Right atrium auricular region (tissue), 2 donors: Measurements from ENCODE around the gene CCDC71L. TPM values are rescaled to one million over a fixed set of nuclear protein-coding genes. Genes with fewer than 3 reads are reported as not detected.

Source experiments
- DNase-seq: peaks from one replicate; pipeline ENCODE4 v3.0.0-alpha.2; 2019; ENCODE audit warnings: low spot score
- H3K27ac ChIP-seq, 2 donors: fragments of 200-600 bp; sonication (generic); 1 replicate in 1 of 2; 2 replicates in 1 of 2; pipeline ENCODE4 v1.5.1; 2016 to 2019
- H3K27me3 ChIP-seq, 2 donors: fragments of 200-600 bp; sonication (generic); one replicate each; pipeline versions ENCODE4 v1.5.1 to v1.6.0; 2017 to 2019
- H3K36me3 ChIP-seq: fragments of 200-600 bp; sonication (generic); one replicate; pipeline ENCODE4 v1.5.1; 2016
- H3K4me1 ChIP-seq, 2 donors: fragments of 200-600 bp; sonication (generic); one replicate each; pipeline versions ENCODE4 v1.5.1 to v1.6.0; 2017 to 2019
- H3K4me3 ChIP-seq, 2 donors: fragments of 200-600 bp; sonication (generic); 1 replicate in 1 of 2; 2 replicates in 1 of 2; pipeline ENCODE4 v1.5.1; 2017 to 2019; ENCODE audit warnings: mild to moderate bottlenecking in 1 of 2, moderate library complexity in 1 of 2
- H3K9me3 ChIP-seq, 2 donors: fragments of 200-600 bp; sonication (generic); one replicate each; pipeline ENCODE4 v1.5.1; 2019
- CTCF ChIP-seq, 2 donors: fragments of 200-600 bp; sonication (generic); IDR thresholded peaks; one replicate each; pipeline ENCODE4 v1.5.1; 2019; ENCODE audit warnings: antibody characterized with exemption in 2 of 2
- total RNA-seq, 2 donors: library from RNA; depleted of rRNA; stranded (reverse); fragments of >200 nt; gene quantifications; one replicate each; pipeline ENCODE4 v1.1.0, GENCODE V29; 2016

The CCDC71L gene
- total RNA-seq, 2 donors from 2014 or later = 17.5 to 20.9 TPM

DNA sequence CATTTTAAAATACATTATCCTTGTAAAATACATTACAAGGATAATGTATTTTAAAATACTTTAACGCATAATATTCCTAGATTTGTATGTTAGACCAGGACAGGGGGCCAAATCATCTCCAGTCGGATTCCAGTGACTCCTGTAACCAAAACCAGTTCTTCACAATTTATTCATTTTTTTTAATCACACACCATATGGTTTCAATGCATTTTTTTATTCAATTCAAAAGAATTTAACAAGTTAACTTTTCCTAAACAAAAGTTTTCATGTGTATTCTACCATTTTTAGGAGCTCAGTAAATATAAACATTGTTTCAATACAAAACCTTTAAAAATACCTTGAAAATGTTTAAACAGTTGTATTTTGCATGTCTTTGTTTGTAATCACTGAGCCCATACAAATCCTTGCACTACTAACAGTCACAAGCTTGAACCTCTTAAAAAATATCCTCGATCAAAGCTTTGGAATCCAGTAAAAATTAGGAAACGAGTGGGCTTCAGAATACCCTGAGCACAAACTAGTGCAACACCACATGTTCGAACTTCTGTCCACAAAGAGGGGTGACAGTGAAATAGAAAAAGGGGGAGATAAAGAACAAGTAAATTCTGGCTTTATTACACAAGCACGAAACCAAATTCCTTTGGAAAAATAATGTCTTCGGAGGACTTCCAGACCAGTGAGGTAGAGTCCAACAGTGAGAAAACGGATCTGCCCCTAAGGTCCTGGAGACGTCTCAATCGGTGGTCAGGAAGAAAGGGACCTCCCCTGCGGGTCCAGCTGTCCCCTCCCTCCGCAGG is 1.6 kb downstream of the CCDC71L start:
- Histone ChIP-seq H3K4me1 (peaks cover 0 to 25% of the 10 kb centered on the region in 2 donors), H3K27ac (peak overlapping the region; percentile 92 to 96), H3K9me3 (no peaks in the 10 kb centered on the region), H3K4me3 (peak overlapping the region; percentile 86 to 88), H3K36me3 (no peaks in the 10 kb centered on the region), H3K27me3 (no peaks in the 10 kb centered on the region)
- no peak for TF ChIP-seq CTCF (IDR thresholded peaks at IDR 0.05)
- DNase-seq = no peak

GRCh38 chr7:106658316-106659165 is 2.4 kb downstream of the CCDC71L start:
- no peaks in the 10 kb centered on the region for H3K36me3 ChIP-seq
- no peak overlapping the region for H3K4me3 ChIP-seq
- H3K27ac ChIP-seq = no peak overlapping the region
- H3K27me3 ChIP-seq = no peaks in the 10 kb centered on the region
- no peaks in the 10 kb centered on the region for H3K9me3 ChIP-seq
- DNase-seq = no peak
- no peak for TF ChIP-seq CTCF (IDR thresholded peaks at IDR 0.05)
- peaks cover 0 to 25% of the 10 kb centered on the region in 2 donors for H3K4me1 ChIP-seq

DNA sequence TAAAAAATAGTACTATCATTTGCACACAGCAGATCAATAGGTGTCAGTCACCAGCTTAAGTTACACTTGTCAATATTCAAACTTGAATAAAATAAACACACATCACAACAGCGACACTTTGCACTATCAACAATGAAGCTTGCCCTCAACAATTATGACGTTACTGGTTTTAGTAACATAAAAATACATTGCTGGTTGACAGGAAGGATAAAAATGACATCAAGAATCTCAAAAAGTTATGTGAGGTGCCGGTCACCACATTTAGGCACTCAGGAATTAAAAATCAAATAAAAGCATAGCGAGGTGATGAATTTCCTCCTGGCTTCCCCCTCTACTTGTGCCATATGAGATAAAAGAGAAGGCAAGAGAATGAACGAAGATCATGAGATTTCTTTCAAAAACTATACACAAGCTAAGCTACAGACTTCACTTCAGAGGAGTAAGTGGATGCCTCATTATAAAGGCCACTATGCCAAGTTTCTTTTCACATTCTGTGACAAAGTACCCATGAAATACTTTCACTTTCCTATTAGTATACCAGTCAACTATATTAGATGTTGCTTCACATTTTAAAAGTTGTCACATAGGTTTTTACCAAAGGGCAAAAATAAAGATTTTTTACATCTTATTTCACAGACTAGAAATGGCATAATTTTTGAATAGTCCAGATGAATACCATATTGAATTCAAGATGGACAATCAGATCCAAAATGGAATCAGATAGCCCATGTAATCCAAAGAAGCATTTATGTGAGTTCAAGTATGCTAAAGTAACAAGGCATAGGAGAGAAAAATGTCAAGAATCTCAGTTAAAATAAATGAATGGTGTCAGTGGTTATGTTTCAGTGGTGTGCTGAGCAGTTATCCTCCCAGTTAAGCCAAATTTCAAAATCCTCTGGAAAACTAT is 3.6 kb downstream of the CCDC71L start:
- H3K9me3 ChIP-seq = no peaks in the 10 kb centered on the region
- no peak for DNase-seq
- TF ChIP-seq CTCF (IDR thresholded peaks at IDR 0.05) = no peak
- no peaks in the 10 kb centered on the region for H3K27me3 ChIP-seq
- H3K4me3 ChIP-seq = no peak overlapping the region
- peaks cover 0 to 25% of the 10 kb centered on the region in 2 donors for H3K4me1 ChIP-seq
- no peaks in the 10 kb centered on the region for H3K36me3 ChIP-seq
- no peak overlapping the region for H3K27ac ChIP-seq

DNA sequence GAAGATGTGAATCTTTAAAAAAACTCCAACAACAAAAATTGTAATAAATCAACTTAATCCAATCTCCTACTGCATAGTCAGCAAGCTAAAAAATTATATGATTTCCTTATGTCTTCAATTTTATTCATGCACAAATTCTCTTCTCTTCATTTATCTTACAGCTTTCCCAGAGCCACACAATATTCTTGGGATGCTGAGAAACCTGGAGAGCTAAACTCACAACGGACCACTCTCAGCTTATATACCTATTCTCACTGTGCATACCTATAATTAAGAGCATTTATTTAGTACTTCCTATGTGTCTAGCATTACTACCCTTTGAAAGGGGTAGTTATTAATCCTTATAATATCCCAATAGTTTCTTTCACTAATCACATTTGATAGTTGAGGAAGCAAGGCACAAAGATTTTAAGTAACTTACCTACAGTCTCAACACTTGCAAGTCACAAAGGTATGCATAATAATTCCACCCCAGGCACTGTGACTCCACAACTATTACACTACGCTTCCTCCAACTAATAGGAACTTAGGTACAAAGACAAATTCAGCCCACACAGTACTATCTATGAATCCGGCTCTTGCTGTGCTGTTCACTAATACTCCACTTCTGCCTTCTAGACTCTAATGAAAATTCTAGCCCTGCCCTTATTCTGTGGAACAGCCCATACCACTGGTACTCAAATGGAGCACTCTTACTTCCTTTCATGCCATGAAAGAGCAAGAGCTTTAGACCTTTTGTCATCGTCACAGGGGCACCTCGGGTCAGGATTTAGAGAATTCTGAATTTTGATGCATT is 5.1 kb downstream of the CCDC71L start:
- Histone ChIP-seq H3K27ac (no peak overlapping the region), H3K27me3 (no peaks in the 10 kb centered on the region), H3K4me1 (peaks cover 0 to 25% of the 10 kb centered on the region in 2 donors), H3K4me3 (no peak overlapping the region), H3K36me3 (no peaks in the 10 kb centered on the region), H3K9me3 (no peaks in the 10 kb centered on the region)
- DNase-seq = no peak
- no peak for TF ChIP-seq CTCF (IDR thresholded peaks at IDR 0.05)

GRCh38 chr7:106653488-106653887 is 7.5 kb downstream of the CCDC71L start:
- no peaks in the 10 kb centered on the region for H3K9me3 ChIP-seq
- DNase-seq = no peak
- H3K4me3 ChIP-seq = no peak overlapping the region
- peaks cover 0 to 12% of the 10 kb centered on the region in 2 donors for H3K4me1 ChIP-seq
- no peaks in the 10 kb centered on the region for H3K27me3 ChIP-seq
- no peak overlapping the region for H3K27ac ChIP-seq
- H3K36me3 ChIP-seq = no peaks in the 10 kb centered on the region
- TF ChIP-seq CTCF (IDR thresholded peaks at IDR 0.05) = no peak
